Panc1 (cell line): ENCODE results near the gene RETREG1.

Experiments
- CTCF ChIP-seq: fragments of 450-650 bp; IDR thresholded peaks from 2 replicates; pipeline ENCODE4 v1.5.1; 2017; ENCODE audit warnings: mild to moderate bottlenecking
- TCF7L2 ChIP-seq: IDR thresholded peaks from 2 replicates; pipeline ENCODE4 v1.6.1; 2011; ENCODE audit warnings: mild to moderate bottlenecking, low read depth, low read length, inconsistent platforms

- TF ChIP-seq CTCF: no peak
- TF ChIP-seq TCF7L2: no peak
These were observed 20.8 kb downstream of the RETREG1 start for GRCh38 chr5:16595881-16596580.
